GM13976 (cell line): ENCODE results near the gene PDRG1.

Source experiments
- DNase-seq: peaks from one replicate; pipeline ENCODE4 v3.0.0; 2012; ENCODE audit warnings: low spot score
- in situ Hi-C: fragments of 300-500 bp; cut with MboI; formaldehyde crosslinking; loops from one replicate; pipeline ENCODE4 v1.12.0; 2022; ENCODE audit warnings: low sequenced_read_pairs, mixed read lengths, inconsistent platforms; ENCODE audit not compliant: unreplicated experiment
- TF ChIP-seq, protein P1 (sequence below): IDR thresholded peaks from 2 replicates; pipeline ENCODE4 v1.5.1; 2012; ENCODE audit warnings: borderline replicate concordance, mild to moderate bottlenecking; ENCODE audit not compliant: insufficient read depth; ENCODE audit errors: extremely low read depth, missing control alignments, control extremely low read depth

The PDRG1 gene

DNA sequence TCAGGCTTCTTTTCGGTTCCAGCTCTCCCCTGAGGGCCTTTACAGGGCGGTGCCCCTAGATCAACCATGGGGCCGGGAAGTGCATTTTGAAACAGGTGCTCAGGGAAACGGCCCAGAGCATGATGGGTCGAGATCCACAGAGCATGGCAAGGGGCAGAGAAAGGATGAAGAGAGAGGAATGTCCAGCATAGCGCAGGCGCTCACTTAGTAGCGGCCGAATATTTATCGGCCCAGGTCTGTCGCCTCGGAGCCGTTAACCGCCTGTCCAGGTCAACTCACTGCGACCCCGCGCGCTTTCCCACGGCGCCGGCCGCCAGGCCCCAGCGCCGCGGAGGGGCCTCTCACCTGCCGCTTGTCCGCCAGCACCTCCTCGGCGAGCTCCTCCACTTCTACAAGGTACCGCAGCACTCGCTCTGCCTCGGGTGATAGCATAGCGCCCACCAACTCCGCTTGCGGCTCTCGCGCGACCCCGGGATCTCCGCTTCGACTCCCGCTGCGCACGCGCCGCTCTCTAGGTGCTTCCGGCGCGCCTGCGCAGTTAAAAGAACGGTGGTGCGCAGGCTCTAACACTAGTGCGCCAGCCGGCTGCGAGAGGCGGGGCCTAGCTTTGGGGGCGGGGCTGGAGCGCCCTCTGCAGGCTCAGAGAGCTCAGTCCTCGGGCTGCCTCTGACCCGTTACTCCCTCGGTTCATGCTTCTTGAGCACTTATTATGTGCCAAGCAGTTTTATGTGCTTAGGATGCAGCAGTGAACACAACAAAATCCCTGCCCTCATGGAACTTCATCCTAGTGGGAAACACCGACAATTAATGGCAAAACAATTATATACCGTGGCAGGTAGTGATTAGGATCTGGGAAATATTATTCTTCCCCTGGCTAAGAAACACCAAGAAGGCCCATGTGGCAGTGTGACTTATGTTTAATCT, at the start of gene PDRG1:
PDRG1 (minus strand) TSS at position 517 of the 924 bp plus-strand sequence; CDS start at position 432, 85 bp downstream.
- peak; percentile 98 for DNase-seq
- in situ Hi-C loops, result loop anchor here (10.0 kb wide), 1 partner anchor 97 kb away; no protein-coding TSS in a partner anchor
- TF ChIP-seq, protein P1, sequence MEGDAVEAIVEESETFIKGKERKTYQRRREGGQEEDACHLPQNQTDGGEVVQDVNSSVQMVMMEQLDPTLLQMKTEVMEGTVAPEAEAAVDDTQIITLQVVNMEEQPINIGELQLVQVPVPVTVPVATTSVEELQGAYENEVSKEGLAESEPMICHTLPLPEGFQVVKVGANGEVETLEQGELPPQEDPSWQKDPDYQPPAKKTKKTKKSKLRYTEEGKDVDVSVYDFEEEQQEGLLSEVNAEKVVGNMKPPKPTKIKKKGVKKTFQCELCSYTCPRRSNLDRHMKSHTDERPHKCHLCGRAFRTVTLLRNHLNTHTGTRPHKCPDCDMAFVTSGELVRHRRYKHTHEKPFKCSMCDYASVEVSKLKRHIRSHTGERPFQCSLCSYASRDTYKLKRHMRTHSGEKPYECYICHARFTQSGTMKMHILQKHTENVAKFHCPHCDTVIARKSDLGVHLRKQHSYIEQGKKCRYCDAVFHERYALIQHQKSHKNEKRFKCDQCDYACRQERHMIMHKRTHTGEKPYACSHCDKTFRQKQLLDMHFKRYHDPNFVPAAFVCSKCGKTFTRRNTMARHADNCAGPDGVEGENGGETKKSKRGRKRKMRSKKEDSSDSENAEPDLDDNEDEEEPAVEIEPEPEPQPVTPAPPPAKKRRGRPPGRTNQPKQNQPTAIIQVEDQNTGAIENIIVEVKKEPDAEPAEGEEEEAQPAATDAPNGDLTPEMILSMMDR, result peak; percentile 86

DNA sequence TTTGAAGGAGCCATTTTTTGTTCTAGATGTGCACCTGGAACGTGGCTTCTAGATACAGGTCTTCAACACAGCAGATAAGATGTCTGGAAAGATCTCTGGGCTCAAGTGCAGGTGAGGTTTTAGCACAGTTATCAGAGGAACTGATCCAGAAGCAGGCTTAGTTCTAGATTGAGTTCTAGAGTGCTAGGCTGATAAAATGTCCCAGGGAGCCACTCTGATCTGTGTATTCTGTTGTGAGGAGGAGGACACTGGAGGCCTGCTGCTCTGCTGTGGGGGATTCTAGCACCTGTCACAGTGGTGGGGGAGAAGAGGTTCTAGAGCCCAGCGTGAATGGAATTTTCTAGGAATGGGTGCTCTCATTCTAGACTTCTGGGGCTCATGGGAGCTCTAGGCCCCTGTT, 46.4 kb upstream of the PDRG1 start:
- TF ChIP-seq, protein P1, result no peak
- in situ Hi-C loops, result no loop called here
- no peak for DNase-seq

DNA sequence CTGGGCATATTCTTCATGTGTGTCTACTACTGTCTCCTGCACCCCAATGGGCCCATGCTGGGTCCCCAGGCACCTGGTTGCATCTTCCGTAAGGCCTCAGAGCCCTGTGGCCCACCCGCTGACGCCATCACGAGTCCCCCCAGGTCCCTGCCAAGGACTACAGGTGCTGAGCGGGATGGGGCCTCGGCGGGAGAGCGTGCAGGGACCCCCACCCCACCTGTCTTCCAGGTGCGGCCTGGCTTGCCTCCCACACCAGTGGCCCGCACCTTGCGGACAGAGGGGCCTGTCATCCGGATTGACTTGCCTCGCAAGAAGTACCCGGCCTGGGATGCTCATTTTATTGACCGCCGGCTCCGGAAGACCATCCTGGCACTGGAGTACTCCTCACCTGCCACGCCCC, 45.1 kb upstream of the PDRG1 start:
- in situ Hi-C loops, result no loop called here
- TF ChIP-seq, protein P1, result no peak

DNA sequence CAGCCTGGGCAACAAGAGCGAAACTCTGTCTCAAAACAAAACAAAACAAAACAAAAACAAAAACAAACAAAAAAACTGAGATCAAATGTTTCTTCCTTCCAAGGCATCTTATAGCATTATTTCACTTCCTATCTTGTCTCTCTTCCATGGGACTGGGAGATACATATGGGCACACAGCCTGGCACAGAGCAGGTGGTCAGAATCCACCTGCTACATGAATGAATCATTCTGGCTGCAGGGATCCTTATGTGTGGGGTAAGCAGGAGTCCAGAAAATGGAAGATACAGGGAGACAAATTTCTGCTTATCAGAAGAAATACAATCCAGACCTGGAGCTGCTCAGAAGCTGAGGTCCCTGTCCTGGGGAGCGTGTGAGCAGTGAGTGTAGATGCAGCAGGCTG, 40.2 kb upstream of the PDRG1 start:
- DNase-seq, result no peak
- in situ Hi-C loops, result no loop called here
- TF ChIP-seq, protein P1, result no peak

More for the DNA sequence above, 45.1 kb upstream of the PDRG1 start:
- DNase-seq, result no peak

DNA sequence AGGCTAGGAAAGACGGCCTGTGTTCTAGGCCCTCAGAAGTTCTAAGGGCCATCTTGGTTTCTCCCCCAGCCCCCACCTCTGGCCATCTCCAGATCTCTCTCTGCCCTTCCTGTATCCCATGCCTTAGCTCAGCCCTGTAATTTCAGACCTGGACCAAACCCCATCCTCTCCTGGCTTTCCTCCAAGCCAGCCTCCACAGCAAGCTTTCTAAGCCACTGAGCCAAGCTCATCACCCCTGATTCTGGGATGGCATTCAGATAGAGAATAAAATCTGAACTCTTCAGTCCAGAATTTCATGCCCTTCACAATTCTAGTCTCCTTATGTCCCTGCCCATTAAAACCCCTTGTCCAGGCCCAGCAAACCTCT, 39.5 kb upstream of the PDRG1 start:
- DNase-seq, result no peak
- TF ChIP-seq, protein P1, result no peak
- in situ Hi-C loops, result no loop called here

DNA sequence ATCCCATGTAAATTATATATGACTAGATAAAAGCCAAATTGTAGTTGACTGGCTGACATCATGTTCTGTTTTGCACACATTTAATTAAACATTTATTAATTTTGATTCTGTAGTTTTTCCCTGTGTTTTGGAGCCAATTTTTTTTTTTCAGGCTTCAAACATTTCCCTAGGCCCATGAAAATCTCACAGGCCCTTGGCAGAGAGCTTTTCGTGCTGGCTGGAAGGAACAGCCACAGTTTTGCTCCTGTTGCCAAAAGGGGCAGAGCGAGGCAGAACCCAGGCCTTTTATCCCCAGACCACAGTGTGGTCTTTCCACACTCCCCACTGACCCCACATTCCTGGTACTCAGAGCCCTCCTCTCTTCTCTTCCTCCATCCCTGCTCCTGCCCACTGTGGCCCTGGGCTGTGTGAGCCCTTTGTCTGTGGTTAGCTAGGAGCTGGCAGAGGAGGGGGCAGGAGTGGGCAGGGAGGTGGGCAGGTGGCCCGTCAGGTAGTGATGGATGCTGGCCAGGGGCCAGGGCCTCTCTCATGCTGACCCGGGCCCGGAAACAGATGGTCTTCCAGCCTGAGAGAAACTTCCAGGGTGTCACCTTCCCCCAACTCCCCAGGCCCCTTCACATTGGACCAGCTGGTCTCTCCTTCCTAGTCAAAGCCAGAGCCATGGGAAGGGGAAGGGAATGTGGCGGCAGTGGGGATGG, 38.9 kb upstream of the PDRG1 start:
- DNase-seq, result no peak
- in situ Hi-C loops, result no loop called here
- TF ChIP-seq, protein P1, result no peak
